ENCODE data around the gene DES. TPM values are rescaled to one million over a fixed set of nuclear protein-coding genes. Genes with fewer than 3 reads are reported as not detected.
A peak's percentile ranks its signal among the peaks of the same experiment; 100 is the strongest.

Gene DES
- total and polyA plus RNA-seq, 9 of the 15 experiments (the other 6 are each of a cell fraction or from before 2014, with no cell fraction given): 2.5 to 58.9 (median 21.9) TPM

DNA sequence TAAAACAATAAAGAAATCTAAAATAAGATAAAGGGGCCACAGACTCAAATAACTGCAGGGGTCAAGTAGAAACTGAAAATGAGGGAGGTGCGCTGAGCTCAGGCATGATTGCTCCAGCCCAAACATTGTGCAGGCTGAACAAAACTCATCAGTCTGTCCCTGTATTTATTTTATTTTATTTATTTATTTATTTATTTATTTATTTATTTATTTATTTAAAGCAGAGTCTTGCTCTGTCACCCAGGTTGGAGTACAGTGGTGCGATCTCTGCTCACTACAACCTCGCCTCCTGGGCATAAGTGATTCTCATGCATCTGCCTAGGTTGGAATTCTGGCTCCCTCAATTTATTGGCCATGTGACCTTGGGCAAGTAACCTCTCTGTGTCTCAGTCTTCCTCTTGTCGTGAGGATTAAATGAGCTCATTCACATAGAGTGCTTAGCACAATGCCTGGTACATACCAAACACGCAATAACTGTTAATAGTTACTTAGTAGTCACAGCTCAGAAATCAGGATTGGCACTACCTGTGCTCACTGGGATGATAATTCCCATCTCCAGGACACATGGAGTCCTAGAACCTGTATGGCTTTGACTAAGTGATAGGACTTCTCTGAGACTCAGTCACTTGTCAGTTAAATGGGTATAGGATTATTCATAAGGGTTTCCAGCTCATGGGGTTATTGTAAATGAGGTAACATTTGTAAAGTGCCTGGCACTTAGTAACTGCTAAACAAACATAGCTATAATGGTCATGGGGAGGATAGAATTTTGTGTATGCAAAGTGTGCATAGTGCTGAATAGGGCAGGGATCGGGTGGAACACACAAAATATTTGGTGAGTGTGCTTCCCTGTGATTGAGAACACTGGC is 22.4 kb downstream of the DES start:
- WGBS (ENCODE audit: insufficient coverage, low coverage, missing lambda C conversion rate): 77% methylated on average over 6 of the region's 6 CpGs
- intact Hi-C loops (cut with micrococcal nuclease) (no loop called here), in situ Hi-C loops (cut with MboI) (no loop called here)
- H3K79me2 ChIP-seq (ENCODE audit: control insufficient read depth, insufficient read depth, low read length): no peaks in the 10 kb centered on the region
- CTCF ChIA-PET (ENCODE audit: low intra/inter-chr PET ratio): interaction anchor here (0.7 kb wide), 1 partner anchor 87 kb away, joined by 4 read pairs; no protein-coding TSS in a partner anchor
- no peaks in the 10 kb centered on the region for H3K9me3 ChIP-seq (replicated peaks; ENCODE audit: control insufficient read depth, insufficient read depth, low read depth, low read length)
- peak overlapping the region; percentile 84 for H2AFZ ChIP-seq (ENCODE audit: low read depth, low read length)
- H3K27me3 ChIP-seq (ENCODE audit: control insufficient read depth in 2 of 2, insufficient read depth in 2 of 2, low read length in 2 of 2): no peaks in the 10 kb centered on the region
- H3K4me2 ChIP-seq (ENCODE audit: insufficient read depth, low read length): peak overlapping the region; percentile 74
- no peaks in the 10 kb centered on the region for H4K20me1 ChIP-seq (replicated peaks; ENCODE audit: control insufficient read depth, insufficient read depth, low read length)
- no peak for DNase-seq (ENCODE audit: extremely low read depth in 1 of 4, low spot score in 3 of 4)
- POLR2A ChIA-PET: no interaction called here
- no peak overlapping the region for H3K4me3 ChIP-seq
- H3K9ac ChIP-seq (ENCODE audit: insufficient read depth in 1 of 2, low read depth in 2 of 2, low read length in 2 of 2): 0 out of 4 replicates have a peak overlapping the region, but pooled peaks of 1 of the 2 experiments have one; percentile 27
- peaks cover 7 to 42% of the 10 kb centered on the region in 2 experiments; a peak in 4 of 5 replicates for H3K4me1 ChIP-seq (replicated peaks in 1 of 2; ENCODE audit: control insufficient read depth in 2 of 2, insufficient read depth in 2 of 2, low read length in 2 of 2)
- no peaks in the 10 kb centered on the region for H3K9me1 ChIP-seq (ENCODE audit: control insufficient read depth, insufficient read depth, low read length)
- peak; percentile 58 for FAIRE-seq
- BruUV-seq (replicated peaks): no TSS peak
- no peaks in the 10 kb centered on the region for H3K36me3 ChIP-seq (ENCODE audit: control insufficient read depth, insufficient read depth, low read length)
- TF ChIP-seq RBM25 (IDR thresholded peaks at IDR 0.05; ENCODE audit: low read depth, low read length, severe bottlenecking) (peak; percentile 30), ELF1 (tag; IDR thresholded peaks at IDR 0.05) (no peak), FOXP4 (CRISPR knock-in tag; IDR thresholded peaks at IDR 0.05; ENCODE audit: borderline replicate concordance) (no peak), ESRRA (IDR thresholded peaks at IDR 0.05; ENCODE audit: borderline replicate concordance, low read depth) (peak; percentile 19; the same call in 1 of the 2 replicates), KDM1A (IDR thresholded peaks at IDR 0.05) (0 out of 4 replicates have a peak, but pooled peaks of 1 of the 2 experiments have one; percentile 21), ZFP1 (CRISPR knock-in tag; IDR thresholded peaks at IDR 0.05) (no peak)
- TF ChIP-seq, protein P1, sequence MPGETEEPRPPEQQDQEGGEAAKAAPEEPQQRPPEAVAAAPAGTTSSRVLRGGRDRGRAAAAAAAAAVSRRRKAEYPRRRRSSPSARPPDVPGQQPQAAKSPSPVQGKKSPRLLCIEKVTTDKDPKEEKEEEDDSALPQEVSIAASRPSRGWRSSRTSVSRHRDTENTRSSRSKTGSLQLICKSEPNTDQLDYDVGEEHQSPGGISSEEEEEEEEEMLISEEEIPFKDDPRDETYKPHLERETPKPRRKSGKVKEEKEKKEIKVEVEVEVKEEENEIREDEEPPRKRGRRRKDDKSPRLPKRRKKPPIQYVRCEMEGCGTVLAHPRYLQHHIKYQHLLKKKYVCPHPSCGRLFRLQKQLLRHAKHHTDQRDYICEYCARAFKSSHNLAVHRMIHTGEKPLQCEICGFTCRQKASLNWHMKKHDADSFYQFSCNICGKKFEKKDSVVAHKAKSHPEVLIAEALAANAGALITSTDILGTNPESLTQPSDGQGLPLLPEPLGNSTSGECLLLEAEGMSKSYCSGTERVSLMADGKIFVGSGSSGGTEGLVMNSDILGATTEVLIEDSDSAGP (CRISPR knock-in tag; IDR thresholded peaks at IDR 0.05): 0 out of 2 replicates have a peak, but pooled peaks have one; percentile 14
- ATAC-seq: no peak
- no peak overlapping the region for H3K27ac ChIP-seq (ENCODE audit: extremely low read depth, low read depth, low read length)

All from K562 (cell line).